Sigmoid colon (tissue), 4 donors: ENCODE measurements around the gene HACD4.

Experiments
- EP300 ChIP-seq, 4 donors: sonication (generic); formaldehyde crosslinking; IDR thresholded peaks; one replicate each; pipeline ENCODE4 v1.6.1; 2017; ENCODE audit warnings: antibody characterized with exemption in 4 of 4
- POLR2A ChIP-seq, 2 donors: fragments of 450-650 bp; IDR thresholded peaks; one replicate each; pipeline ENCODE4 v1.6.1; 2016; ENCODE audit warnings: antibody characterized with exemption in 2 of 2, mild to moderate bottlenecking in 2 of 2, moderate library complexity in 2 of 2
- POLR2AphosphoS5 ChIP-seq, 4 donors: sonication (generic); formaldehyde crosslinking; IDR thresholded peaks; one replicate each; pipeline ENCODE4 v1.6.1; 2017; ENCODE audit warnings: antibody characterized with exemption in 4 of 4
- TF ChIP-seq, protein P1 (sequence below), 4 experiments: fragments of 450-650 bp in 3 of 4; fragments of 200-600 bp in 1 of 4; IDR thresholded peaks; one replicate each; pipeline ENCODE4 v1.5.1; 2016 to 2019; ENCODE audit warnings: antibody characterized with exemption in 4 of 4, mild to moderate bottlenecking in 3 of 4, moderate library complexity in 2 of 4

GRCh38 chr9:20994486-20994885 lies 37.0 kb downstream of the HACD4 start:
- TF ChIP-seq, protein P1, sequence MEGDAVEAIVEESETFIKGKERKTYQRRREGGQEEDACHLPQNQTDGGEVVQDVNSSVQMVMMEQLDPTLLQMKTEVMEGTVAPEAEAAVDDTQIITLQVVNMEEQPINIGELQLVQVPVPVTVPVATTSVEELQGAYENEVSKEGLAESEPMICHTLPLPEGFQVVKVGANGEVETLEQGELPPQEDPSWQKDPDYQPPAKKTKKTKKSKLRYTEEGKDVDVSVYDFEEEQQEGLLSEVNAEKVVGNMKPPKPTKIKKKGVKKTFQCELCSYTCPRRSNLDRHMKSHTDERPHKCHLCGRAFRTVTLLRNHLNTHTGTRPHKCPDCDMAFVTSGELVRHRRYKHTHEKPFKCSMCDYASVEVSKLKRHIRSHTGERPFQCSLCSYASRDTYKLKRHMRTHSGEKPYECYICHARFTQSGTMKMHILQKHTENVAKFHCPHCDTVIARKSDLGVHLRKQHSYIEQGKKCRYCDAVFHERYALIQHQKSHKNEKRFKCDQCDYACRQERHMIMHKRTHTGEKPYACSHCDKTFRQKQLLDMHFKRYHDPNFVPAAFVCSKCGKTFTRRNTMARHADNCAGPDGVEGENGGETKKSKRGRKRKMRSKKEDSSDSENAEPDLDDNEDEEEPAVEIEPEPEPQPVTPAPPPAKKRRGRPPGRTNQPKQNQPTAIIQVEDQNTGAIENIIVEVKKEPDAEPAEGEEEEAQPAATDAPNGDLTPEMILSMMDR (IDR thresholded peaks at IDR 0.05): no peak
- TF ChIP-seq POLR2A (IDR thresholded peaks at IDR 0.05): no peak
- no peak for TF ChIP-seq POLR2AphosphoS5 (IDR thresholded peaks at IDR 0.05)
- TF ChIP-seq EP300 (IDR thresholded peaks at IDR 0.05): no peak
